K562 (cell line): ENCODE data around the gene TTLL4. TPM values are rescaled to one million over a fixed set of nuclear protein-coding genes. Genes with fewer than 3 reads are reported as not detected.

Experiments used
- ATAC-seq: fragments of 200-7000 bp; cut with Tn5 transposase; 3 replicates; pipeline ENCODE4 v1.9.1; 2020; ENCODE audit warnings: moderate library complexity
- BruUV-seq: library from RNA; stranded (reverse); fragments of 400-500 nt; replicated peaks from 2 replicates; lab custom pipeline; 2021; lab: Mats Ljungman, UMichigan
- CTCF ChIA-PET: fragments of 300-600 bp; formaldehyde crosslinking; extraction: SDS; loops from one replicate; lab custom pipeline; 2021; ENCODE audit warnings: low intra/inter-chr PET ratio; lab: Yijun Ruan, JAX
- POLR2A ChIA-PET: fragments of 300-600, 350-650 bp; sonication (Branson Sonifier 250); formaldehyde crosslinking; extraction: SDS; loops from one replicate; lab custom pipeline; 2021; ENCODE audit warnings: antibody characterized with exemption, inconsistent platforms; lab: Yijun Ruan, JAX
- DNase-seq, 4 experiments: peaks; one replicate each; pipeline versions ENCODE4 v3.0.0 to v3.0.0-alpha.2; 2011 to 2018; ENCODE audit warnings: low spot score in 3 of 4, mixed read lengths in 3 of 4; ENCODE audit errors: extremely low read depth in 1 of 4
- FAIRE-seq: peaks from 2 replicates; lab custom pipeline; 2011; peaks lifted over from hg19 to GRCh38; lab: Jason Lieb, UNC
- H2AFZ ChIP-seq: 2 replicates; pipeline ENCODE4 v1.6.0; 2011; ENCODE audit warnings: low read depth, low read length, control low read depth, inconsistent platforms
- H3K27ac ChIP-seq: fragments of 200-600 bp; 3 replicates; pipeline ENCODE4 v1.8.0; 2011; ENCODE audit warnings: low read depth, mild to moderate bottlenecking, control low read depth, inconsistent platforms, low read length, moderate library complexity, mixed read lengths; ENCODE audit errors: extremely low read depth
- H3K27me3 ChIP-seq, 2 experiments: fragments of 300-600 bp in 1 of 2; 2 replicates in 1 of 2; 3 replicates in 1 of 2; pipeline versions ENCODE4 v1.6.0 to v1.8.0; 2011; ENCODE audit warnings: inconsistent platforms in 2 of 2, low read length in 2 of 2, mild to moderate bottlenecking in 1 of 2, mixed read lengths in 1 of 2, moderate library complexity in 1 of 2; ENCODE audit not compliant: control insufficient read depth in 2 of 2, insufficient read depth in 2 of 2
- H3K36me3 ChIP-seq: fragments of 300-600 bp; 3 replicates; pipeline ENCODE4 v1.8.0; 2011; ENCODE audit warnings: mild to moderate bottlenecking, low read length, inconsistent platforms; ENCODE audit not compliant: control insufficient read depth, insufficient read depth
- H3K4me1 ChIP-seq, 2 experiments: fragments of 200-600 bp in 1 of 2; replicated peaks in 1 of 2; 2 replicates in 1 of 2; 3 replicates in 1 of 2; pipeline versions ENCODE4 v1.5.1 to v1.8.0; 2011; ENCODE audit warnings: inconsistent platforms in 2 of 2, low read length in 2 of 2, mild to moderate bottlenecking in 1 of 2, mixed read lengths in 1 of 2, moderate library complexity in 1 of 2; ENCODE audit not compliant: control insufficient read depth in 2 of 2, insufficient read depth in 2 of 2
- H3K4me2 ChIP-seq: 2 replicates; pipeline ENCODE4 v1.6.1; 2011; ENCODE audit warnings: low read length, control low read depth, inconsistent platforms, mixed read lengths; ENCODE audit not compliant: insufficient read depth
- H3K4me3 ChIP-seq: fragments of 200-600 bp; sonication (generic), shearing (Covaris generic); 2 replicates; pipeline ENCODE4 v1.5.1; 2016; ENCODE audit warnings: control low read depth, inconsistent platforms
- H3K79me2 ChIP-seq: fragments of 200-600 bp; 3 replicates; pipeline ENCODE4 v1.8.0; 2011; ENCODE audit warnings: low read length, inconsistent platforms; ENCODE audit not compliant: control insufficient read depth, insufficient read depth
- H3K9ac ChIP-seq, 2 experiments: 2 replicates each; pipeline versions ENCODE4 v1.6.0 to v1.6.1; 2011; ENCODE audit warnings: low read depth in 2 of 2, low read length in 2 of 2, control low read depth in 1 of 2, inconsistent platforms in 1 of 2, mild to moderate bottlenecking in 1 of 2, mixed read lengths in 1 of 2; ENCODE audit not compliant: insufficient read depth in 1 of 2
- H3K9me1 ChIP-seq: one replicate; pipeline ENCODE4 v1.6.0; 2011; ENCODE audit warnings: inconsistent platforms, mild to moderate bottlenecking, low read length, moderate library complexity; ENCODE audit not compliant: control insufficient read depth, insufficient read depth
- H3K9me3 ChIP-seq: replicated peaks from 2 replicates; pipeline ENCODE4 v1.5.1; 2011; ENCODE audit warnings: low read depth, low read length, inconsistent platforms; ENCODE audit not compliant: control insufficient read depth, insufficient read depth
- H4K20me1 ChIP-seq: replicated peaks from 2 replicates; pipeline ENCODE4 v1.6.1; 2011; ENCODE audit warnings: low read length, inconsistent platforms, mixed read lengths; ENCODE audit not compliant: control insufficient read depth, insufficient read depth
- ARHGAP35 ChIP-seq: fragments of 450-650 bp; IDR thresholded peaks from 2 replicates; pipeline ENCODE4 v1.6.1; 2018; ENCODE audit not compliant: partially characterized antibody
- EGR1 ChIP-seq: fragments of 450-650 bp; conservative IDR thresholded peaks from 2 replicates; pipeline ENCODE4 v1.6.1; 2017; ENCODE audit warnings: mild to moderate bottlenecking
- KAT2B ChIP-seq: IDR thresholded peaks from one replicate; pipeline ENCODE4 v1.6.1; 2012; ENCODE audit warnings: low read depth, mild to moderate bottlenecking, control low read depth, inconsistent platforms, low read length, moderate library complexity
- MAZ ChIP-seq, 2 experiments: fragments of 450-650 bp in 1 of 2; sonication (generic) in 1 of 2; formaldehyde crosslinking; IDR thresholded peaks in 1 of 2; conservative IDR thresholded peaks in 1 of 2; 2 replicates each; pipeline versions ENCODE4 v1.4.0 to v1.5.0; 2020; ENCODE audit warnings: mild to moderate bottlenecking in 1 of 2, missing genetic modification reagents in 1 of 2
- MTA3 ChIP-seq: fragments of 450-650 bp; formaldehyde crosslinking; IDR thresholded peaks from 2 replicates; pipeline ENCODE4 v1.6.1; 2017; ENCODE audit warnings: mild to moderate bottlenecking, borderline replicate concordance
- POLR2A ChIP-seq: fragments of 450-650 bp; conservative IDR thresholded peaks from 2 replicates; pipeline ENCODE4 v1.6.1; 2016
- PTRF ChIP-seq: fragments of 450-650 bp; IDR thresholded peaks from 2 replicates; pipeline ENCODE4 v1.6.1; 2016; ENCODE audit warnings: mild to moderate bottlenecking, missing genetic modification characterization, missing compliant biosample characterization
- SMARCB1 ChIP-seq: IDR thresholded peaks from 2 replicates; pipeline ENCODE4 v1.6.1; 2011; ENCODE audit warnings: improper control_type of control experiment, low read depth; ENCODE audit not compliant: insufficient read length
- SRSF1 ChIP-seq: fragments of 200-400 bp; formaldehyde crosslinking; IDR thresholded peaks from 2 replicates; pipeline ENCODE4 v1.6.1; 2017; ENCODE audit warnings: mild to moderate bottlenecking, low read depth, low read length, moderate library complexity
- SRSF7 ChIP-seq: fragments of 200-400 bp; formaldehyde crosslinking; optimal IDR thresholded peaks from 2 replicates; pipeline ENCODE3; 2017; ENCODE audit warnings: mild to moderate bottlenecking, low read depth, low read length
- TAF7 ChIP-seq: fragments of 450-650 bp; IDR thresholded peaks from 2 replicates; pipeline ENCODE4 v1.6.1; 2016; ENCODE audit warnings: missing genetic modification characterization, missing compliant biosample characterization
- TBP ChIP-seq: optimal IDR thresholded peaks from 2 replicates; pipeline ENCODE3; 2011; ENCODE audit warnings: low read depth, low read length, improper control_type of control experiment
- ZFP36 ChIP-seq: fragments of 150-350 bp; IDR thresholded peaks from 2 replicates; pipeline ENCODE4 v1.6.1; 2018; ENCODE audit warnings: low read length, low read depth; ENCODE audit not compliant: partially characterized antibody
- ZNF274 ChIP-seq: IDR thresholded peaks from 2 replicates; pipeline ENCODE4 v1.6.1; 2011; ENCODE audit warnings: low read depth, mild to moderate bottlenecking, low read length, moderate library complexity, borderline replicate concordance
- WGBS: fragments of 100-300 bp; shearing (Covaris generic); methylation state at CpG from one replicate; pipeline ENCODE4 v1.1.6; 2016; ENCODE audit warnings: low coverage, mixed read lengths; ENCODE audit not compliant: insufficient coverage; ENCODE audit errors: missing lambda C conversion rate; 5-methylcytosine and 5-hydroxymethylcytosine counted together
- in situ Hi-C: fragments of 300-500 bp; cut with MboI; formaldehyde crosslinking; loops from 4 replicates; pipeline ENCODE4 v1.15.0; 2018; ENCODE audit warnings: inconsistent platforms, mixed read lengths
- intact Hi-C: fragments of 100-400 bp; cut with micrococcal nuclease; formaldehyde crosslinking; loops from 2 replicates; pipeline ENCODE4 v1.14.2; 2022
- polyA plus RNA-seq, 8 experiments: library from polyadenylated mRNA; depleted of rRNA in 4 of 8; stranded (reverse) in 5 of 8; unstranded in 3 of 8; fragments of >200 nt; fragmentation: Nextera tagmentation in 2 of 8; fragmentation: Illumina TruSeq in 1 of 8; extraction: Ambion mirVana in 2 of 8; extraction: Trizol in 1 of 8; gene quantifications; 2 replicates each; pipeline versions ENCODE4 v1.2.1 to v1.2.3, GENCODE V29; 2011 to 2014; ENCODE audit warnings: inconsistent platforms in 1 of 8, missing spikeins in 1 of 8
- total RNA-seq, 7 experiments: library from RNA; depleted of rRNA in 6 of 7; stranded (reverse); fragments of >200 nt in 6 of 7; fragmentation: Illumina TruSeq in 2 of 7; extraction: Trizol in 2 of 7; gene quantifications; 2 replicates each; pipeline versions ENCODE4 v1.2.1 to v1.2.3, GENCODE V29; 2011 to 2021; ENCODE audit warnings: low replicate concordance in 1 of 7
- TF ChIP-seq, protein P1 (sequence below): fragments of 250-450 bp; sonication (Bioruptor Pico); IDR thresholded peaks from 2 replicates; pipeline ENCODE4 v1.9.0; 2021; ENCODE audit warnings: mild to moderate bottlenecking, inconsistent platforms

The TTLL4 gene
- total and polyA plus RNA-seq, 9 of the 15 experiments (the other 6 are each of a cell fraction or from before 2014, with no cell fraction given), result 12.6 to 67.5 (median 24.5) TPM

DNA sequence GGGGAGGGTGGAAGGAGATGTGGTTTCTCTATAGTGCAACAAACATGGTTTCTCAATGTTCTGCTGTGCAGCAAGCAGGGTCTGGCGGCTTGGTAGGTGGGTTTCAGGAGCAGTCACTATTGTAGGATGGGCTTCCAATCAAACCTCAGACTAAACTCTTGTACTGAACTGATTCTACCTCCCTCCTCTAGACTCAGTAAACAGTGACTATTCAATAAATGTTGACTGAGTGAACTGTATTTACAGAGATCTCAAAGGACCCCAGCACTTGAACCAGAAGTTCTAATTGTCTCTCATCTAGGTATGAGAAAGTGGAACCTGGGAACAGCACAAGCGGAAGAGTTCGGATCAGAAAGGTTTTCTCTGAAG, 44.5 kb downstream of the TTLL4 start:
- TF ChIP-seq ZFP36 (no peak), PTRF (tag) (no peak)
- peaks cover 43% of the 10 kb centered on the region; the same call in 1 of the 3 replicates for H3K36me3 ChIP-seq
- CTCF ChIA-PET, result no interaction called here
- H4K20me1 ChIP-seq, result no peaks in the 10 kb centered on the region
- FAIRE-seq (no peak), DNase-seq (no peak), ATAC-seq (no peak)
- in situ Hi-C loops, result no loop called here
- H2AFZ ChIP-seq, result no peak overlapping the region
- H3K4me1 ChIP-seq, result no peaks in the 10 kb centered on the region
- H3K4me3 ChIP-seq, result no peak overlapping the region
- intact Hi-C loops, result no loop called here
- H3K9me3 ChIP-seq, result no peaks in the 10 kb centered on the region
- no TSS peak for BruUV-seq
- H3K27ac ChIP-seq, result no peak overlapping the region
- no peaks in the 10 kb centered on the region for H3K79me2 ChIP-seq
- H3K9ac ChIP-seq, result no peak overlapping the region
- no peak overlapping the region for H3K4me2 ChIP-seq
- no peaks in the 10 kb centered on the region for H3K27me3 ChIP-seq
- H3K9me1 ChIP-seq, result no peaks in the 10 kb centered on the region
- 81% methylated on average over 3 of the region's 3 CpGs for WGBS
- POLR2A ChIA-PET, result no interaction called here

DNA sequence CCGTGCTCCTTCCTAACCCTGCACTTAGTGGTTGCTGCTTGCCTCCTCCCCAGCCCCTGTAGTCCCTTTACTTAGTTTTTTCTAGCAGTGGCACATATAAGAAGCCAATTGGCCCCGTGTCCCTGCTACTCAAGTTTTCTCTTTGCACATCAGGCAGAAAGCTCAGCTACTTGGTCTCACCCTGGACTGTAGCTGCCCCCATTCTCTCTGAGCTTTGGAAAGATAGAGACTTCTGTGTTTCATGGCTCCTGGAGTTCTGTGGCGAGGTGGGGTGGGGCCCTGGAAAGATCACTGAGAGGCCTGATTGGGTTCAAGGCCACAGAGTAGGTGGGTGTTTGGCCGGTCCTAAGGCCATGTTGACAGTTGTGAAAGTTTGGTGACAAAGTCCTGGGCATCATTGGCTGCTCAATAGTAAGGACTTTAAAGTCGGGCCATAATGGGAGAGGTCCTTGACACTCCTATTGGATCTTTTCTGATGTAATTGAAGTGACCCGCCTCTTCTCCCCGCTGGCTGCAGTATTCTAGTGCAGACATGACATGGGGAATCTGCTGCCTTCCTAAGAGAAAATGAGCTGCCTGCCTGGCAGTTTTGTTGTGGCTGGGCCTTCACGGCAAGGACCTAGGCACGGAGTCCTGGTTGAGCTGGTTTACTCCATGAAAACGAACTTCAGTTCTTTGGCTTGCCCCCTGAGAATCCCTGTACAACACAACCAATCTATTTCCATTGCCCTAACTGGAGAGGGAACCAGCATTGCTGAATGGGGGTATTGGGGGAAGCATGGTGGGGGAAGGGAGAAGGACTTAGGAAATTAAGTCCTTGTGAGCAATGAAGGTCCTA, 45.2 kb downstream of the TTLL4 start:
- Histone ChIP-seq H3K4me3 (no peak overlapping the region), H3K9ac (no peak overlapping the region), H3K27ac (no peak overlapping the region), H2AFZ (no peak overlapping the region), H4K20me1 (no peaks in the 10 kb centered on the region), H3K79me2 (no peaks in the 10 kb centered on the region), H3K4me1 (no peaks in the 10 kb centered on the region), H3K4me2 (no peak overlapping the region), H3K36me3 (peaks cover 37% of the 10 kb centered on the region; the same call in 1 of the 3 replicates), H3K27me3 (no peaks in the 10 kb centered on the region), H3K9me1 (no peaks in the 10 kb centered on the region), H3K9me3 (no peaks in the 10 kb centered on the region)
- in situ Hi-C loops, result no loop called here
- DNase-seq, result no peak
- intact Hi-C loops, result no loop called here
- WGBS, result 73% methylated on average over 9 of the region's 10 CpGs
- ATAC-seq, result no peak
- CTCF ChIA-PET, result no interaction called here
- POLR2A ChIA-PET, result no interaction called here
- FAIRE-seq, result no peak
- BruUV-seq, result no TSS peak
- TF ChIP-seq MTA3 (no peak), TAF7 (tag) (no peak), SRSF1 (no peak), POLR2A (no peak), SRSF7 (no peak), SMARCB1 (no peak), MAZ (CRISPR knock-in tag; conservative IDR thresholded peaks at IDR 0.05 in 1 of 2, IDR thresholded peaks at IDR 0.05 in 1 of 2) (no peak), ZNF274 (no peak), TBP (no peak), EGR1 (no peak), ARHGAP35 (no peak), KAT2B (no peak)
- TF ChIP-seq, protein P1, sequence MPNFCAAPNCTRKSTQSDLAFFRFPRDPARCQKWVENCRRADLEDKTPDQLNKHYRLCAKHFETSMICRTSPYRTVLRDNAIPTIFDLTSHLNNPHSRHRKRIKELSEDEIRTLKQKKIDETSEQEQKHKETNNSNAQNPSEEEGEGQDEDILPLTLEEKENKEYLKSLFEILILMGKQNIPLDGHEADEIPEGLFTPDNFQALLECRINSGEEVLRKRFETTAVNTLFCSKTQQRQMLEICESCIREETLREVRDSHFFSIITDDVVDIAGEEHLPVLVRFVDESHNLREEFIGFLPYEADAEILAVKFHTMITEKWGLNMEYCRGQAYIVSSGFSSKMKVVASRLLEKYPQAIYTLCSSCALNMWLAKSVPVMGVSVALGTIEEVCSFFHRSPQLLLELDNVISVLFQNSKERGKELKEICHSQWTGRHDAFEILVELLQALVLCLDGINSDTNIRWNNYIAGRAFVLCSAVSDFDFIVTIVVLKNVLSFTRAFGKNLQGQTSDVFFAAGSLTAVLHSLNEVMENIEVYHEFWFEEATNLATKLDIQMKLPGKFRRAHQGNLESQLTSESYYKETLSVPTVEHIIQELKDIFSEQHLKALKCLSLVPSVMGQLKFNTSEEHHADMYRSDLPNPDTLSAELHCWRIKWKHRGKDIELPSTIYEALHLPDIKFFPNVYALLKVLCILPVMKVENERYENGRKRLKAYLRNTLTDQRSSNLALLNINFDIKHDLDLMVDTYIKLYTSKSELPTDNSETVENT (CRISPR knock-in tag), result no peak
